AG04449 (cell line): ENCODE results near the gene MUC7.

Experiments
- CTCF ChIA-PET: fragments of 350-600 bp; formaldehyde crosslinking; extraction: SDS; loops from one replicate; lab custom pipeline; 2021; ENCODE audit warnings: antibody characterized with exemption; lab: Yijun Ruan, JAX
- POLR2A ChIA-PET: fragments of 400-600, 350-600 bp; formaldehyde crosslinking; extraction: SDS; loops from one replicate; lab custom pipeline; 2020; ENCODE audit warnings: antibody characterized with exemption, inconsistent platforms; lab: Yijun Ruan, JAX
- DNase-seq: peaks from one replicate; pipeline ENCODE4 v3.0.0-alpha.2; 2010; ENCODE audit warnings: low read depth, low spot score
- H3K4me3 ChIP-seq: 2 replicates; pipeline ENCODE4 v1.5.1; 2011; ENCODE audit warnings: low read depth, mild to moderate bottlenecking, control low read depth, low read length
- TF ChIP-seq, protein P1 (sequence below): IDR thresholded peaks from one replicate; pipeline ENCODE4 v1.5.1; 2011; ENCODE audit warnings: mild to moderate bottlenecking, moderate library complexity, low read length, control low read depth, inconsistent platforms; ENCODE audit not compliant: insufficient read depth; ENCODE audit errors: missing control alignments

Gene MUC7

DNA sequence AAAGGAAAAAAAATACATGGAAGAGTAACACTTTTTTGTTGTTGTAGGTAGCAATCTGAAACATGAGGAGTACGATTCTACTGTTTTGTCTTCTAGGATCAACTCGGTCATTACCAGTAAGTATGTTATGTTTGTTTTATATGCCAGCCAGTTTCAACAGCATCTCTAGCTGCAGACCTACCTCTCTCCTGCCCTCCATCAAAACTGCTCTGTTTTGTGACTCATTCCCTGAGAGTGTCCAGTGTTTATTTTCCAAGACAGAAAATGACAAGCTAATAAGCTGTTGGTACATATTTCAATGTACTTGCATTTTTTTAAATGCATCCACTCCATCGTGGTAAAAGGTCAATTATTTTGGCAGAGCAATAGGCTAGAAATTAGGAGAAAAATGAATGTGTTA is 46.7 kb downstream of the MUC7 start:
- ChIA-PET CTCF (no interaction called here), POLR2A (no interaction called here)
- H3K4me3 ChIP-seq: no peak overlapping the region
- no peak for DNase-seq
- TF ChIP-seq, protein P1, sequence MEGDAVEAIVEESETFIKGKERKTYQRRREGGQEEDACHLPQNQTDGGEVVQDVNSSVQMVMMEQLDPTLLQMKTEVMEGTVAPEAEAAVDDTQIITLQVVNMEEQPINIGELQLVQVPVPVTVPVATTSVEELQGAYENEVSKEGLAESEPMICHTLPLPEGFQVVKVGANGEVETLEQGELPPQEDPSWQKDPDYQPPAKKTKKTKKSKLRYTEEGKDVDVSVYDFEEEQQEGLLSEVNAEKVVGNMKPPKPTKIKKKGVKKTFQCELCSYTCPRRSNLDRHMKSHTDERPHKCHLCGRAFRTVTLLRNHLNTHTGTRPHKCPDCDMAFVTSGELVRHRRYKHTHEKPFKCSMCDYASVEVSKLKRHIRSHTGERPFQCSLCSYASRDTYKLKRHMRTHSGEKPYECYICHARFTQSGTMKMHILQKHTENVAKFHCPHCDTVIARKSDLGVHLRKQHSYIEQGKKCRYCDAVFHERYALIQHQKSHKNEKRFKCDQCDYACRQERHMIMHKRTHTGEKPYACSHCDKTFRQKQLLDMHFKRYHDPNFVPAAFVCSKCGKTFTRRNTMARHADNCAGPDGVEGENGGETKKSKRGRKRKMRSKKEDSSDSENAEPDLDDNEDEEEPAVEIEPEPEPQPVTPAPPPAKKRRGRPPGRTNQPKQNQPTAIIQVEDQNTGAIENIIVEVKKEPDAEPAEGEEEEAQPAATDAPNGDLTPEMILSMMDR: no peak

GRCh38 chr4:70522626-70523025 is 50.6 kb downstream of the MUC7 start:
- ChIA-PET CTCF (interaction anchor here (3.1 kb wide), 1 partner anchor 17 kb away, joined by 10 read pairs; no protein-coding TSS in a partner anchor), POLR2A (no interaction called here)
- no peak for DNase-seq
- TF ChIP-seq, protein P1: no peak
- no peak overlapping the region for H3K4me3 ChIP-seq

DNA sequence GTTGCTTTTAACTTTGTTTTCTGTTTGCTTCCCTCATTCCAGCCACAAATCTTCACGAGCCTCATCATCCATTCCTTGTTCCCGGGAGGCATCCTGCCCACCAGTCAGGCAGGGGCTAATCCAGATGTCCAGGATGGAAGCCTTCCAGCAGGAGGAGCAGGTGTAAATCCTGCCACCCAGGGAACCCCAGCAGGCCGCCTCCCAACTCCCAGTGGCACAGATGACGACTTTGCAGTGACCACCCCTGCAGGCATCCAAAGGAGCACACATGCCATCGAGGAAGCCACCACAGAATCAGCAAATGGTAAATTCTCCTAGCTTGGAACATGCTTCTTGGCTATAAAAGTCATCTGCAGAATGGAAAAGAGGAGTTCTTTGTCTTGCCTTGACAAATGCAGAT is 59.0 kb downstream of the MUC7 start:
- H3K4me3 ChIP-seq: no peak overlapping the region
- TF ChIP-seq, protein P1: no peak
- POLR2A ChIA-PET: no interaction called here
- DNase-seq: no peak
- CTCF ChIA-PET: no interaction called here

GRCh38 chr4:70531981-70532380 is 60.0 kb downstream of the MUC7 start:
- H3K4me3 ChIP-seq: no peak overlapping the region
- no peak for DNase-seq
- ChIA-PET CTCF (no interaction called here), POLR2A (no interaction called here)
- TF ChIP-seq, protein P1: no peak
